Esophagus muscularis mucosa (tissue), 4 donors: ENCODE data around the gene SCN3B. TPM values are rescaled to one million over a fixed set of nuclear protein-coding genes. Genes with fewer than 3 reads are reported as not detected.
A peak's percentile ranks its signal among the peaks of the same experiment; 100 is the strongest.

Experiments used
- DNase-seq: peaks from one replicate; pipeline ENCODE4 v3.0.0-alpha.2; 2017; ENCODE audit errors: extremely low spot score
- H3K27ac ChIP-seq, 4 donors: fragments of 200-600 bp; sonication (generic); replicated peaks in 1 of 4; 1 replicate in 3 of 4; 2 replicates in 1 of 4; pipeline ENCODE4 v1.5.1; 2016 to 2019; ENCODE audit warnings: mild to moderate bottlenecking in 1 of 4
- H3K27me3 ChIP-seq, 4 donors: fragments of 200-600 bp; sonication (generic); one replicate each; pipeline versions ENCODE4 v1.5.1 to v1.6.0; 2016 to 2019
- H3K36me3 ChIP-seq, 4 donors: fragments of 200-600 bp; sonication (generic); one replicate each; pipeline ENCODE4 v1.5.1; 2016 to 2019
- H3K4me1 ChIP-seq, 4 donors: fragments of 200-600 bp; sonication (generic); one replicate each; pipeline ENCODE4 v1.5.1; 2016 to 2019
- H3K4me3 ChIP-seq, 4 donors: fragments of 200-600 bp; sonication (generic); 1 replicate in 2 of 4; 2 replicates in 2 of 4; pipeline ENCODE4 v1.5.1; 2016 to 2019; ENCODE audit warnings: mild to moderate bottlenecking in 4 of 4, moderate library complexity in 1 of 4
- H3K9me3 ChIP-seq, 4 donors: fragments of 200-600 bp; sonication (generic); 1 replicate in 3 of 4; 2 replicates in 1 of 4; pipeline ENCODE4 v1.5.1; 2016 to 2019
- CTCF ChIP-seq, 3 experiments: fragments of 200-600 bp in 2 of 3; fragments of 450-650 bp in 1 of 3; sonication (generic) in 2 of 3; IDR thresholded peaks; one replicate each; pipeline ENCODE4 v1.5.1; 2017 to 2019; ENCODE audit warnings: antibody characterized with exemption in 3 of 3, mild to moderate bottlenecking in 2 of 3, moderate library complexity in 1 of 3
- EP300 ChIP-seq: sonication (generic); formaldehyde crosslinking; IDR thresholded peaks from one replicate; pipeline ENCODE4 v1.6.1; 2017; ENCODE audit warnings: antibody characterized with exemption
- POLR2A ChIP-seq: fragments of 450-650 bp; IDR thresholded peaks from one replicate; pipeline ENCODE4 v1.6.1; 2017; ENCODE audit warnings: antibody characterized with exemption, moderate library complexity, mild to moderate bottlenecking, low read depth
- POLR2AphosphoS5 ChIP-seq, 2 donors: sonication (generic); formaldehyde crosslinking; IDR thresholded peaks; one replicate each; pipeline ENCODE4 v1.6.1; 2017; ENCODE audit warnings: antibody characterized with exemption in 2 of 2
- WGBS: methylation state at CpG from one replicate; pipeline ENCODE4 v1.1.5; 2018; 5-methylcytosine and 5-hydroxymethylcytosine counted together
- intact Hi-C: fragments of 100-400 bp; cut with DNase I; formaldehyde crosslinking; loops from one replicate; pipeline ENCODE4 v1.15.1; 2023
- total RNA-seq, 4 donors: library from RNA; depleted of rRNA; stranded (reverse); fragments of >200 nt; gene quantifications; one replicate each; pipeline versions ENCODE4 v1.1.0 to v1.2.1, GENCODE V29; 2016

Gene SCN3B
- total RNA-seq, 4 donors from 2014 or later = 0.42 to 3.6 (median 1.4) TPM

DNA sequence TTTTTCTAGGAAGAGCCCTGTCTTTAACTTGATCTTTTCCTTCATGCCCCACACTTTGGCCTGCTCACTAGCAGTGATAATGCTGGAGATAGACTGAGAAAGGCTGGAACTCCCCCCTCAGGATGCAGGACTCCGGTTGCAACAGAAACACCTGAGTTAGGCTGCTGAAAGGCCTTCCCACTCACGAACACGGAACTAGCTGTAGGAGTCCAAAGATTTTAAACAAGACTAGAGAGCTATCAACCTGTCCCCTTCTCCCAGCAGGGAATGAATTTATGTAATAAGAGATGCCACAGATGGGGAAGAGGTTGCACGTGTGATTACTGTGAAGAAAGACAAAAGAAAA is 13.0 kb downstream of the SCN3B start:
- no peaks in the 10 kb centered on the region for H3K36me3 ChIP-seq
- no peak overlapping the region for H3K4me3 ChIP-seq
- H3K27ac ChIP-seq = no peak overlapping the region
- intact Hi-C loops = no loop called here
- TF ChIP-seq POLR2A (no peak), CTCF (IDR thresholded peaks at IDR 0.05) (no peak), POLR2AphosphoS5 (IDR thresholded peaks at IDR 0.05) (no peak), EP300 (no peak)
- H3K4me1 ChIP-seq = no peaks in the 10 kb centered on the region
- peaks cover 0 to 39% (median 0%) of the 10 kb centered on the region in 4 donors for H3K27me3 ChIP-seq
- WGBS = 59% methylated on average over 4 of the region's 4 CpGs
- H3K9me3 ChIP-seq = no peaks in the 10 kb centered on the region
- DNase-seq = no peak

DNA sequence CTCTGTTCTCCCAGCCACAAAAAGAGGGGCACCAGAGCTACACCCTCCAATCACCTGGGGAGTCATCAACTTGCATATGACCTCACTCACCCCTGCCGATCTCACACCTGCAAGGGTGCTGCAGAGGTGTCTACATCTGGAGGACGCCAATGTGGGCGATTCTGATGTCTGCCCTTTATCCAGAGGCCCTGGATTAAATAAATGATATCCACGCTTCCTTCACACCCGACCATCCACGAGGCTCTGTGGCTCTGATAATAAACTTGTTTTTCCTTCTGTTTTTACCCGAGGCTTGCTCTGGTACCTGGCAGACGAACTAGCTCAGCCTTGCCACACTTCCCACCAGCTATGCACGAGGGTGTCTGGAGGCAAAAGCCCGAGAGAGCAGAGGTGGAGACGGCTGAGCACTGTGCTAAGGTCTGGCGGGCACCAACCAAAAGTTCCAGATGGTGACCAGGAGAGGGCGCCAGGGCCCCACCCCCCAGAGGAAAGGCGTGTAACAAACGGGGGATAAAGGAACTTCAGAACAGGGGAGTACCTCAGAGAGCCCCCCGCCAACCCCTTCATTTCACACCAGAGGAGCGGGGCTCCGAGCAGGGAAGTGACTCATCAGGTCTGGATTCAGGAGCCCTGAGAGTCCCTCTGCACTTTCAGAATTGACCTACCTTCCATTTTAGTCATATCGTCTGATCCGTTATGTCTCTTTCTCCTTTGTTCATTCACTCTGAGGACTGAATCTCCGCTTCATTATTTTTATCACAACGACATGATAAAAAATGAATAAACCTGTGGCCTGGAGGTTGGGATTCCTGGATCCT is 13.5 kb downstream of the SCN3B start:
- Histone ChIP-seq H3K9me3 (no peaks in the 10 kb centered on the region), H3K27me3 (peaks cover 0 to 36% (median 0%) of the 10 kb centered on the region in 4 donors), H3K36me3 (no peaks in the 10 kb centered on the region), H3K4me1 (no peaks in the 10 kb centered on the region), H3K27ac (no peak overlapping the region), H3K4me3 (no peak overlapping the region)
- WGBS = 35% methylated on average over 22 of the region's 22 CpGs
- TF ChIP-seq CTCF (IDR thresholded peaks at IDR 0.05) (peak; percentile 32 to 55 (median 39)), POLR2AphosphoS5 (IDR thresholded peaks at IDR 0.05) (no peak)
- intact Hi-C loops = no loop called here
- no peak for DNase-seq

DNA sequence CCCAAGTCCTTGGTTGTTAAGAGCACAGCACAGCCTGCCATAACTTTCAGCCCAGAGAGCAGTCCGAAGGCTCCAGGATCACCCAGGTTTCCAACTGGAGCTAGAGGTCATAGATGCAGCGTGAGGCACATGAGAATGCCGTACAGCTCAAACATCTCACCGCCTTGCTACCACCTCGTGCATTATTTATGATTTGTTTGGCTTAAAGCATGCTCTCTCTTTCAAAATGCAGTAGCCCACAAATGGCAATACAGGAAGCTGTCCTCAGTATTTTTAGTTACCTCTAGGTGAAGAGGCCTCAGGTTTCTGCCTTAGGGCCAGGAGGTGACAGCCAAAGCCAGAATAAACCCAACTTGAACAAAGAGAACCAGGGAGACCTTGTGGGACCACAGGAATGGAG is 14.4 kb downstream of the SCN3B start:
- intact Hi-C loops = no loop called here
- WGBS = 77% methylated on average over 5 of the region's 5 CpGs

DNA sequence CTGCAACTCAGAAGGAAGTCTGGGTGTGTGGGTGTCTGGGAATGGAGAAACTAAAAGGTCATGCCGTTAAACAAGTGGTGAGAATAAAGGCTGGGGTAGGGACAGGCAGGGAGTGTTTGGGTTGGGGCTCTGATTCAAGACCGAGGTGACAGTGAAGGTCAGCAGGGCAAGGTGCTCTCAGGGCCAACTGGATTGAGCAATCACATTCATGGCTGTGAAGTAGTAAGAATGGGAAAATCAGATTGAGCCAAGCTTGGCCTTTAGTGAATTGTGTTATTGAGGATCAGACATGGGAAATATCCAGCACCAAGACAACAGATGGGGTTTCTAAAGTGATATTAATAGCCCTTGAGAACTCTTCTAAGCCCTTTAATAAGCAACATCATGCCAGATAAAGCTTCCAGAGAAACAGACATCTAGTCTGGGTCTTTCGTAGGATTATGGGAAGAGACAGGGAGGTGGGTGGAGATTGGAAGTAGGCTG is 24.3 kb downstream of the SCN3B start:
- peaks cover 0 to 13% (median 6%) of the 10 kb centered on the region in 4 donors for H3K4me1 ChIP-seq

More for the DNA sequence above, 14.4 kb downstream of the SCN3B start:
- Histone ChIP-seq H3K36me3 (no peaks in the 10 kb centered on the region), H3K27ac (no peak overlapping the region), H3K27me3 (peaks cover 0 to 29% (median 0%) of the 10 kb centered on the region in 4 donors), H3K4me3 (no peak overlapping the region), H3K4me1 (no peaks in the 10 kb centered on the region), H3K9me3 (no peaks in the 10 kb centered on the region)
- DNase-seq = no peak
- TF ChIP-seq CTCF (IDR thresholded peaks at IDR 0.05) (no peak), POLR2A (no peak), POLR2AphosphoS5 (IDR thresholded peaks at IDR 0.05) (no peak), EP300 (no peak)

More for the DNA sequence above, 24.3 kb downstream of the SCN3B start:
- Histone ChIP-seq H3K9me3 (no peaks in the 10 kb centered on the region), H3K27me3 (peaks cover 0 to 3% (median 0%) of the 10 kb centered on the region in 4 donors), H3K36me3 (peaks cover 0 to 18% (median 0%) of the 10 kb centered on the region in 4 donors), H3K27ac (no peak overlapping the region), H3K4me3 (no peak overlapping the region)
- intact Hi-C loops = no loop called here
- WGBS = 50% methylated on average over 3 of the region's 3 CpGs
- no peak for DNase-seq
- TF ChIP-seq EP300 = no peak
- TF ChIP-seq CTCF (IDR thresholded peaks at IDR 0.05) = no peak
